Stimulated activated CD4-positive, alpha-beta T cell treated with anti-CD3 and anti-CD28 coated beads, Interleukin-15, amount 100 ng/mL, for 48 hours (primary cell): ENCODE measurements around the gene FLCN.
"Not testable (repeated sequence)": the region's sequence is repeated elsewhere in the genome, so short reads cannot be mapped to it uniquely, and the experiment has no call there.

Experiments used
- DNase-seq, 2 donors: peaks; one replicate each; pipeline ENCODE4 v3.0.0-alpha.2; 2020; ENCODE audit warnings: low read depth in 2 of 2

The FLCN gene

GRCh38 chr17:17186051-17186450, 50.9 kb downstream of the FLCN start:
- peak; percentile 36 to 60 for DNase-seq

GRCh38 chr17:17184985-17185757, 51.8 kb downstream of the FLCN start:
- not testable (repeated sequence) for DNase-seq

- DNase-seq, result no peak
These were observed 53.2 kb downstream of the FLCN start for GRCh38 chr17:17183744-17184143.

- DNase-seq, result no peak
These were observed 54.3 kb downstream of the FLCN start for GRCh38 chr17:17182598-17183136.

GRCh38 chr17:17181666-17182597, 55.0 kb downstream of the FLCN start:
- DNase-seq, result no peak

- no peak for DNase-seq
These were observed 56.0 kb downstream of the FLCN start for GRCh38 chr17:17180741-17181525.

GRCh38 chr17:17180141-17180603, 56.8 kb downstream of the FLCN start:
- no peak for DNase-seq

- no peak for DNase-seq
These were observed 57.6 kb downstream of the FLCN start for GRCh38 chr17:17179371-17179827.

- no peak for DNase-seq
These were observed 59.8 kb downstream of the FLCN start for GRCh38 chr17:17177176-17177575.

GRCh38 chr17:17176341-17176740, 60.6 kb downstream of the FLCN start:
- no peak for DNase-seq

- no peak for DNase-seq
These were observed 61.1 kb downstream of the FLCN start for GRCh38 chr17:17175917-17176316.

- DNase-seq, result no peak
These were observed 61.6 kb downstream of the FLCN start for GRCh38 chr17:17175340-17175739.

GRCh38 chr17:17173921-17174320, 63.0 kb downstream of the FLCN start:
- no peak for DNase-seq

GRCh38 chr17:17172990-17173389, 64.0 kb downstream of the FLCN start:
- DNase-seq, result no peak

GRCh38 chr17:17172001-17172939, 64.7 kb downstream of the FLCN start:
- DNase-seq, result no peak

- no peak for DNase-seq
These were observed 65.8 kb downstream of the FLCN start for GRCh38 chr17:17171186-17171585.

- no peak for DNase-seq
These were observed 66.5 kb downstream of the FLCN start for GRCh38 chr17:17170346-17170985.

GRCh38 chr17:17169396-17169795, 67.6 kb downstream of the FLCN start:
- DNase-seq, result no peak

- no peak for DNase-seq
These were observed 68.6 kb downstream of the FLCN start for GRCh38 chr17:17168401-17168800.

GRCh38 chr17:17167986-17168385, 69.0 kb downstream of the FLCN start:
- no peak for DNase-seq
